G401.6 (cell line): Measurements from ENCODE around the gene PPARGC1A.

Source experiments
- FAIRE-seq: peaks from 2 replicates; lab custom pipeline; 2012; peaks lifted over from hg19 to GRCh38; lab: Jason Lieb, UNC

PPARGC1A gene

DNA sequence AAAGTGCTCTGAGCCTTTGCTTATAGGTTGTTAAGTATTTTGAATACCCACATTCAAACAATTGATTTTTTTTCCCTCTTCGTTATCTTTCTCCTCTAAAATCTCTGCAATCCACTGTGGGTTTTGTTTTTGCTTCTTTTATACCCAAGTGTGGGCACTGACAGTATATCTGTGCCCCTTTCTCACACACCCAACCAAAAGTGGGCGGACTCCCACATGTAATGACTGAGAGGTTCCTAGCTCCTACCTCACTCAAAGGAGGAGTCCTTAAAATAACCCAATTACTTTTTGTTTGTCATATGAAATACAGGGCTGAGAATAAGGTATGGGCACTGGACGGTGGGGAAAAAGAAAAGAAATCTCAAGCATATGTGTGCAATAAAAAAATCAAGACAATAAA is 51.7 kb downstream of the PPARGC1A start:
- FAIRE-seq: no peak

DNA sequence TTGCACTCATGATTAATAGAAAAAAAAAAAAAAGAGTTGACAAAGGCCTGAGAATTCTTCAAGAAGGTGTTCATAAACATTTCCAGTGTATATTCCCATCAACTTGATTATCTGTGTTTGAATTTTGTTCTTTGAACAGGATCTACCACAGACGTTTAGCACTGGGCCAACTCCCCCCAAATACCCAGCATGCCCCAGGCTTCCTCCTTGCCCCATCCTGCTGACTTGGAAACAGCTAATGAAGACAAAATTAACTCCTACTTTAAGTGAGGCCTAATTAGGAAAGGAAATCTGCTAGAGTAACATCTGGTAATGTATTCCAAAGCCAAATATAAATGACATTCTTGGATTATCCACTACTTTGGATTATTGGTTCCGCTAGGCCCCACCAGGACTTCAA is 52.5 kb downstream of the PPARGC1A start:
- FAIRE-seq: no peak

- FAIRE-seq: no peak
Measured at GRCh38 chr4:23835774-23836478, 53.9 kb downstream of the PPARGC1A start.

- FAIRE-seq: no peak
Measured at GRCh38 chr4:23828779-23829178, 61.1 kb downstream of the PPARGC1A start.

DNA sequence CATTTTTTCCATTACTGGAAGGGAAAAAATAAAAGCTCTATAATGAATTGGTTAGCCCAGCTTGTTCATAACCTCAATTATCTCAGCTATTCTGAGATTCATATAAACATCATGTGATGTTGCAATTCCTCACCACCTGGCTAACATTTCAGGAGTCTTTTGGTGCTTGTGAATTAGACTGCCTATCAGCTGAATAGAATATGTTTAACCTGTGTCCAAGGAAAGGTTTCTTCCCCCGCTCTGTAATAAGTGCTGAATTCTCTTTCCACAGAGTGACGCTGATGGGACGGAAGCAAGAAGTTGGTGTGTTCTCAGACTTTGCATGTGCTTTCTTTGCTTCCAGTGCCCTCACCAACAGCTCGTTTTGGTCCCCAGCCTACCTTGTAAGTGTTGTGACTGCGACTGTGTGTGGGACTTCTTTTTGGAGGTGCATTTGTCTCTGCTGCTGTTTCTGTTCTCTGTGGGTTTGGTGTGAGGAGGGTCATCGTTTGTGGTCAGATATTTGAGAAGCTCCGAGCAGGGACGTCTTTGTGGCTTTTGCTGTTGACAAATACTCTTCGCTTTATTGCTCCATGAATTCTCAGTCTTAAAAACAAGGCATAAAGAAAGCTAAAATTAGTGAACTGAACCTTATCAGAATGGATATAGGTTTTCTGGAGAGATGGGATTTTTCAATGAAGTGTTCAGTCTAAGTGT is 61.7 kb downstream of the PPARGC1A start:
- FAIRE-seq: no peak

DNA sequence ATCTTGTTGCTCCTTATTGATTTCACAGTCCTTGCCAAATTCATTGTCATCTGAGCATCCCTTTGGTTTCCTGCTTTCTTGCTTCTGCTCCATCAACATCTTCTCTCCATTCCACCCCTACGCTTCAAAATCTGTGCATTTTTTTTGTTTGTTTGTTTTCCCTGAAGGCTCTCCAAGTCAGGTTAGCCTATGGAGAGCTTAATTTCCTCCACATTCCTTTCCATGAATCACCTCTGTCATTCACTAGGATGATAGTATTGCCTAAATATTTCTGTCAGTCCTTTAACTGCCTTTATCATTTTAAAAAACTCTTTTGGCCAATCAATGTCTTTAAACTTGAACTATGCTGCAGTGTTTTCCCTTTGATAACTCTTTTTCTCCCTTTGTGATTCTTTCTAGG is 67.7 kb downstream of the PPARGC1A start:
- no peak for FAIRE-seq

DNA sequence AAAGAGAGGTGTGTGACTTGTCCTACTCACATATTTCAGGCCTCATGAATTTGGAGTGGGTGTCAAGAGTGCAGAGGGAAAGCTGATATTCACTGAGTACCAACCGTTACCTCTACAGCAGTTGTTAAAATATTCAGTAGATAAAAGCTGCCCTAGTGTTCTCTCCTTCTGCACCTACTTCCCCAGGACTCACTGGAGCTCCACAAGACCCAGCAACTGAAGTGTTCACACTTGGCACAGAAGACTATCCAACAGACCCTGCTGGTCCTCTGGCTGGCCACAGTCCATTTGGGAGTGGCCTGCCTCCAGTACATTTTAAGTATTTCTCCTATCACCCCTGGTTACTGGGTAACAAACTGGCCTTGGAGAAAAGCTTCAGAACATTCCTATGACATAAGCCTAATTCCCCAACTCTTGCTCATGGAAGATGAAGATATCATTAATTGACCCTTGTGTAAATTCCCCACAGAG is 70.8 kb downstream of the PPARGC1A start:
- FAIRE-seq: no peak

GRCh38 chr4:23818097-23818885 is 71.6 kb downstream of the PPARGC1A start:
- FAIRE-seq: no peak

- FAIRE-seq: no peak
Measured at GRCh38 chr4:23814996-23815660, 74.7 kb downstream of the PPARGC1A start.

DNA sequence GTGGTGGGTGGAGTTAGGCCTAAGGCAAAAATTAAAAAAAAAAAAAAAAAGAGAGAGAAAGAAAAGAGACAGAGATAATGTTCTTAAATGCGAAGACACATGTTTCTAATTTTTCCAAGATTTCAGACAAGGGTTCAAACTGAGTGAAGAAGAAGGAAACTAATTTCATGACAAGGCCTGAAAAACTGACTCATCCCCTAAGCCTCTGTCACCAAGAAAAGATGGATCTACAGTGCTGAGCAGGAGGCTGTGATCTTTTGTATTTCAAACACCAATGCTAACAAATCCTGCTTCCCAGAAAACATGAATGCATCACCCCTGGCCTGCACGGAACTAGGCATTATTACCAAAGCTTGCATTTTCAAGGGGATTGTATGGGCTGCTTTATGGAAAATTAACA is 75.3 kb downstream of the PPARGC1A start:
- no peak for FAIRE-seq

DNA sequence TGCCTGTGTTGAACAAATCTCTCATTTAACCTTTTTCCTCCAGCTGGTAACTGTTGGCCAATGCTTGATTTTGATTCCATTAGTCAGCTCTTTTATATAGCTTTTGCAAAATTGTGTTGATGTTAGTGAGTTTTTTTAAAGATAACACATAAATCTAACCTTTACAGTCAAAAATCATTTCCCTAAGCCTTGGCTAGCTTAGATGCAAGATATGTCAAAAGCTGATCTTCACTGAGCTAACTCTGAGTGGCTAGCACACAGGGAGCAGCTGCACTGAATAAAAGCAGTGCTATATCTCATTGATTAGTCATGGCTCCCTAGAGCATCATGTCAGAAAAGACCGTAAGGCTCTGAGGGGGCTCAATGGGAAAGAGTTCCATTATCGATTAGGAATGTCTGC is 78.7 kb downstream of the PPARGC1A start:
- FAIRE-seq: no peak

DNA sequence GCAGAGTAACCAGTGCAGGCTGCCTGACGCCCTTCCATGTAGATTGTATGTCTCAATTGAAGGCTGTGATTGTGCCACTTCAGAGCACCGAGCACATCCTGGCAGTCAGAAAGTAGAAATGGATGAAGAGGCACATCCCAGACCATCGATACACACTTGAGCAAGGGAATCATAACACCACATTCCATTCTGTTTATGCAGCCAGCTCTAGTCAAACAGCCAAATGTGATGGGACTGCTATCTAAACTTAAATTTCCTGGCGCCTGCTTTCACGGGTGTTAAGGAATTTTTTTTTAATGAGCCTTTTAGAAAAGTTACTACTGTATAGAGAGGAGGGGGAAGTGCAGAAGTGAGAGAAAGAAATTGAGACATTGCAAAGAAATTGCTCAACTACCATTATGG is 84.4 kb downstream of the PPARGC1A start:
- FAIRE-seq: no peak

DNA sequence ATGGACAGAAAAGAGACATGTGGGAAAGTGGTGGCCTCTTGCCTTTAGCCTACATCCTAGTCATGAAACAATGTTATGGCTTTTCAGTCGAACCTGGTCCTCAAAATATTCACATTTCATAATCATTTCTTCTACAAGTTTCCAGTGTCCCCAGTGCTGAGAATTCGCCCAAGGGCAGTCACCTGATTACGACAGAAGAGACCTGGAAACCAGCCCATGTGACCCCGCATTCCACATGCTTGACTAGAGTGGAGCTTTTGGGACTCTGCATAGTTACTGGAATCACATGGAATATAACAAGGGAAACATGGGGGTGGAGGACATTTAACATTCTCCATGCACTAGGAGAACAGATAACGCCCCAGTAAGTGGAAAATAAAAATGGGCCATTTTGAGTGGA is 100.1 kb downstream of the PPARGC1A start:
- FAIRE-seq: no peak

DNA sequence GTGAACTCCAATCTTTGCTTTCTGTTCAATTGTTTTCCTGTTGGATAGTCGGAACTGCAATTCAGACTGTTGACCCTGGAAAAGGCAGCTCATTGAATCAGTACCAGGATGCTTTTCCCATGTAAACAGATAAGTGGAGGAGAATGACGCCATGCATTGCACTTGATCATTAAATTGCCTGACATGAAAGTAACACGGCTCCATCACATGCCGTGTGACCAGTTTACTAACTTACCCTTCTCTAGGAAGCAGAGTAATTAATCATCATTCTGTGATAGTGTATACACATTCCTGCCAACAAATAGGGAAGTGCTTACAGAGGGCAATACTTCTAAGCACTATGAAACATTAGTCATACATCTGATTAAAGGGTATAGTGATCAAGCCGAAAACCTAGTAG is 101.4 kb downstream of the PPARGC1A start:
- no peak for FAIRE-seq

GRCh38 chr4:23788027-23788426 is 101.8 kb downstream of the PPARGC1A start:
- no peak for FAIRE-seq

- FAIRE-seq: no peak
Measured at GRCh38 chr4:23782778-23783437, 106.9 kb downstream of the PPARGC1A start.

DNA sequence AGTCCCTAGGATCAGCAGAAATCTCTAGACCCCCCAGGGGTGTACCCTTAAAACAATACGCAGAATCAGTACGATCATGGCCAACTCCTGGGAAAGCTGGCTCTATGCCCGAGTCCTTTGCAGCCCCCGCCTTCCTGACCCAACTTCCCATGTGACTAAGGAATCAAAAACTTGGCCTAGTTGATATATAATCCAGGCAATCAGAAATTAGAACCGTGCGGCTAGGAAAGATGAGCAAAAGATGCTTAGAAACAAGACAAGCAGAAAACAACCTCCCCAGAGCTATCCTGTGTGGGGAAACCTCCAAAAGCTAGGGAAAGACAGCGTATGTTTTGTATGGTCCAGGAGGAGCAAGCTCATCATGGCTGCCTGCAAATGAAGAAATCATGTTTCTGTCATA is 110.0 kb downstream of the PPARGC1A start:
- FAIRE-seq: no peak

DNA sequence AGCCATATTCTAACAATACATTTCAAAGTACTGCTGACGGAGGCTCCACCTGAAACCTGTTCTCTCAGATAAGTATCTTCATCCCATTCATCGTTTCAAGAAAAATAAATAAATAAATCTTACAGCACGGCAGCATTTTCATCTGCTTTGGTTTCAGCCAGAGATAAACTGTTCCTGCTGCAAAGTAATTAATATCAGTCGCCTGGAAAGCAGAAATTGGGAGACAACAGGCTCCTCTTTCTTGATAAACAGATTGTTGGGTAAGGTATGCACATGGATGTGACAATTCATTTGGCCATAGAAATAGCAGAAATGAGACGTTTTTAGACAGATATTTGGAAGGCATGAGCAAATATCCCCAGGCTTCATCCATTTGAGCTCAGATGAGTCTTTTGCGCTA is 110.4 kb downstream of the PPARGC1A start:
- no peak for FAIRE-seq

GRCh38 chr4:23775694-23776093 is 114.2 kb downstream of the PPARGC1A start:
- FAIRE-seq: no peak

- no peak for FAIRE-seq
Measured at GRCh38 chr4:23774909-23775308, 114.9 kb downstream of the PPARGC1A start.

- FAIRE-seq: no peak
Measured at GRCh38 chr4:23773884-23774636, 115.8 kb downstream of the PPARGC1A start.
